Activated CD8-positive, alpha-beta memory T cell treated with anti-CD3 and anti-CD28 coated beads for 24 hours (primary cell): ENCODE measurements around the gene GNAQ.
A peak's percentile ranks its signal among the peaks of the same experiment; 100 is the strongest.

ENCODE experiments used
- DNase-seq: peaks from one replicate; pipeline ENCODE4 v3.0.0-alpha.2; 2020

GNAQ gene

DNA sequence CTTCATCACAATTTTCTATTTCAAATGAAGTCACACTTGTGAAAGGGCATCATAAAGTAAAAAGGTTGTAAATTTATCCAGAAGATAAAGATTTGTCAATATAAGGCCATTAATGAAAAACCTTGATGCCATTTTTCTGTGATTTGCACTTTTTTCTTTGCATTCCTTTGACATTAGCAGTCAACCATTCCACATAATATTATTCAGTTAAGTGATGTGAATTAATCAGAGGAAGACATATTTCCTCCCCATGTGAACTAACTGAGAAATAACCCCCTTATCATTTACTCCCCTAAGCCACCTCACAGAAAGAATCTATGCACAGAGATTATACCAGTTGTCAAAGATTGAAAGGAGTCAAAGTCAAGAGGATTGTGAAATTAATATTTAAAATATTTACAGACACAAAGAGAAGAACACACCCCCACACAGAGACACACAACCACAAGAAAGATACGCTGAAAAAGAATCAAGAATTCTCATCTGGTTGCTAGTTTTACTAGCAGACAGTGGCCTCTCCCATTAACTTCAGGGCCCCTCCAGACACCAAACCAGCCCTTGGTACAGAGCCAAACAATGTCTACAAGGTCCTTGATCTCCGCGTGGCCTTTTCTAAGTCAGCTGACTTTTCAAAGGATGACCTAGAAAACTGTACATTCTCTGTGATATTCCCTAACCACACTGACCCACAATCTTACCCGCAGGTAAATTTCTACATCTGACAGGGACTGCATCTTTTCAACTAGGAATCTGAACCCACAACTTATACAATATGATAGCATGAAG is 29.5 kb downstream of the GNAQ start:
- no peak for DNase-seq

DNA sequence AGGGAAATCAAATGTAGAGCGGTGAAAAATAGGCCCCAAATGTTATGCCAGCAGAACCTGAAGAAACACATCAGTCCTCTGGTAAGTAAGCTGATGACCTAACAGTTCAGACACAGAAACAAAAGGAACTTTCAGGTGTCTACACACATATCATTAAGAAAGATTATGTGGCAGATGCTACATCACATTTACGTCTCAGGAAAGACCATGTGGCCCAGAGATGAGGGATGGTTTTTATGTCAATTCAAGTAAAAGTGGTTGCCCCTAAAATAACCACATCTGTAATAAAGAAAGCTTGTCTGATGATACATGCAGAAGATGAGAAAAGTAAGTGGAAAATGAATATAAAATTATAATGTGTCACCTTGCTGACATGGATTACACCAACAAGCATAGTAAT is 31.4 kb downstream of the GNAQ start:
- DNase-seq: no peak

DNA sequence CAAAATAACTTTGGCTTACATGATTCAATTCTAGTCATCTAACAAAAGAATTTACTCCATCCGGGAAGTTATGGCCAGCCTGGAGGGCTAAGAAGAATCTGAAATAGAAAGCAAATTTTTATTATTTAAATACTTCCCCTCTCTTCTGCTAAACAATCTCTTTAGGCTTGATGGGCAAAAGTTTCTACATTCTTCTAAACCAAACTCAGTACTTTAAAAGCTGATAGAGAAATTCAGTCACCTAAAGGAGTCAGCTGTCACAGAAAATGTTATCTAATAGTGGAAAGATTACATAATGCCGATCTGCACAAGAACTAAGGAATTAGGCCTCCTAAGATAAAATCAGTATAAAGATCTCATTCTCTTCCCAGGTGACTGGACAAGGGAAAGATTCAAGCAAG is 32.4 kb downstream of the GNAQ start:
- DNase-seq: no peak

DNA sequence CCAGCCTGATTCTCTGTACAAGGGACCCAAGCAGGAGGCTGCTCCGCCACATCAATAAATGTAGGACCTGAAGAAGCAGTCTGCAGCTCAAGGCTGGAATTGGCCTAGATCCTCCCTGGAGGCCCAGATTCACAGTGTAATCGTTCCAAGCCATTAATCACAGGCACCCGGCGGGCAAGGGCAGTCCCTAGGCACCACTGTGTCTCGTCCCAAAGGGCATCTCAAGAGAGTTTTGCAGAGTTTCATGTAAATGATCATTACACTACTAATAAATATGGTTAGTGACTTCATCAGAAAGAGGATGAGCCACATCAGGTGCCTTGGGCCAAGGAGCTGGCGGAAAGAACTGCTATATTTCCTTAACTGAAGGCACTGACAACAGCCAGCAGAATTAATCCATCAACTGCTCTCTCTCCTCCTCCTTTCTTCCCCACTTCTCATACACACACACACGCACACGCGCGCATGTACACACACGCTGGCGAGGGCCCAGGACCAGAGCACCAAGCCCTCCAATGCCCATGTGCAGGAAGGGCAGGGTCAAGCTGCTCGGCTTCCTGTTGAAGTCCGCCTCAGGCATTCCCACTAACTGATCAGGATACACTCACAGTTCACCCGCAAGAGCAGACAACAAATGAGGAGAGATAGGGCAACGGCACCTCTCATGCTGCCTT is 33.9 kb downstream of the GNAQ start:
- DNase-seq: no peak

DNA sequence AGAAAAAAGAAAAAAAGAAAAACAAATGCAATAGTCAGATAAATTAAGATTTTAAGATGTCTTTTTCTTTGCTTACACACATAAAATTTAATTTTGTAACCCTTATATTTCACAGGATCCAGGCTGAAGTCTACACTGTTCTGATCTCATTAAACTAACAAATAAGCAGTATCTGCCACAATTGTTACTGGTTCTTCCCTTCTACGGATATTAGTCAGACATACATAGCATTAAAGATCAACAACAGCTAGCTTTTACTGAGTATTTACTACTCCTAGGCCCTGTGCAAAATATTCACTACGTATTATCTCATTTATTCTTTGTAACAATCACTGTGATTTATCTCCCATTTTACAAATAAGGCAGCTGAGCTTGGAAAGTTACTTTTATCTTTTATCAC is 34.9 kb downstream of the GNAQ start:
- no peak for DNase-seq

DNA sequence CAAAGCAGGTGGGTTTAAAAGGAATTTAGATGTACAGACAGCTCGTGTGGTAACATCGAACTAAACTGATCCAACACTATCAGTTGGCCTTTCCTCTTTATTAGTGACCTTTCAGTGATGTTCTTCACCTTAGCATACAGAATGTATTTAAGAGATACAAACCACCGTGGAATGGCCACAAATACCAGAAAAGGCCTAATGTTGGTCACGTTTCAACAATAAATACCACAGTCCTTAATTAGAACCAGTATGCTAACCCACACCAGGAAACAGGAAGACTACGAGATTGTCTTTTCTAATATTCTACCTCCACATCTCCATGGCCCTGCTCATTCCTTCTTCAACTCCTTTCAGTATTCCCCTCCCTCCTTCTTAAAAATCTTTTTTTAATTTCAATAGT is 40.4 kb downstream of the GNAQ start:
- DNase-seq: no peak

DNA sequence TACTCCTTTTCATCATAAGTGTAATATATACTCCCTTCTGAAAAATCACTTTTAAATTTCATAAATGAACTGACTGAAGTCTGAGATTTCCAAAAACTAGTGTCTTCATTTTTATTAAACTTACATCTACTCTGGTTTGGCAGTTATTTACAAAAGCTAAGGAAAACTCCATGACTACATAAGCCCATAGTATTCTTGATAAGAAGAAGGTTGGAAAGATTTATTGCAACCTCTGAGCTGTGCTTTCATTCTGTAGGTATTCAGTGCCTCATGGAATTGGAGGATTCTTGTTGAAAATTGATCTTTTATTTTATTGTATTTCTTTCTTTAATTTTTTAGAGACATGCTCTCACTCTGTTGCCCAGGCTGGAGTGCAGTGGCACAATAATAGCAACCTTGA is 41.7 kb downstream of the GNAQ start:
- no peak for DNase-seq

DNA sequence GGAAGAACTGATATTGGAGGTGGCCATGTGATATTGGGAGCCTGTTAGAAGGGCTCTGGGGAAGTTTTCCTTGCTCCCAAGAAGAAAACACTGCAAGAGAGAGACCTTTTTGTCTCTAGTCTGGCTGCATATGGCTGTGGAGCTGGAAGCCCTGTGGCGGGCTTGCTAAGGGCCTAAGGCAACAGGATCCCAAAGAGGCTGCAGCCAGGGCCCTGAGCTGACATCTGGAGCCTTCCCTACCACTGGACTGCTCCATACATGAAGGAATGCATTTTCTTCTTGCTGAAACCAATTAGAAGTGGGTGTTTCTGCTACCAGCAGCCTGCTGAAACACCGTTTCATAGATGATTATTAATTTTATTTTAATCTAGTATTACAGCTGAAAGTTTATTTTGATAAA is 42.2 kb downstream of the GNAQ start:
- no peak for DNase-seq

DNA sequence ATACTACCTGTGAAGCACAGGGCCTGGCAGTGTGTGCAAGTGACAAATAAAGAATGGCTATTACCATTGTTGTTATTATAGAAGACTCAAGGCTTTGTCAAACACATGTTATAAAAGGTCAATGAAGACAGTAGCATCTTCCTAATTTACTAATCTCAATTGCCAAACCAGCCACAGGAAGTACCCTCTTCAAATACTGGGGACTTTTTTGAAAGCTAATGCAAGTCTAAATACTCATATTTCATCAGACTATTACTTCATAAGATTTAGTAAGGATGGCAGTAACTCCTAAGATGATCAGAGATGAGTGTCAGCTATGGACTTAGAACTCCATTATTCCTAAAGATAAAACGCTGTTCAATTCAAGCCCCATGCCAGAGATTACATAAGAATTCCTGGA is 43.0 kb downstream of the GNAQ start:
- DNase-seq: no peak

DNA sequence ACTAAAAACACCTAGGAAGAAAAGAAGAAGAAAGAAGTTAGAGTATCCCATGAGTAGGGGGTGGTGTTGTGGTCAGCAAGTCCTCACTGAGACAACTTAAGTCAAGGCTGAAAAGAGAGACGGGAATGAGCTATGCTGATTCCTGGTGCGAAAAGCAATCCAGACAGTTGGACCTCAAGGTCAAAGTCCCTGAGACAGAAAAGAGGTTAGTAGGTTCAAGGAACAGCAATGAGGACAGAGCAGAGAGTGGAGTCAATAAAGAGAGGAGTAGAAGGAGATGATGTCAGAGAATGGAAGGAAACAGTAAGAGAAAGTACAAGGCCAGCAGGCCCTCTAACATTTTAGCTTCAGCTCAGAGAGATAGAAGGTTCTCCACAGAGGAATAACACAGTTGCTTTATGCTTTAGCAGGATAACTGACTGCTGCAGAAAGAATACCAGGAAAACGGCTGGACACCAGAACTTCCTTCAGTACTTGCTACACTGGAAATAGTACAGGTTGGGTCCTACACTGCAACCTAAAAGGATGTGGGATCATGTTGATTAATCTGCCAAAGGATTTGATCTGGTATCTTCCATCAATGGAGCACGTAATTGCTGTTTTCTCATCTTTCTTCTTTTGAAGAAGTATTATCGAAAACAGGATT is 43.6 kb downstream of the GNAQ start:
- DNase-seq: no peak

DNA sequence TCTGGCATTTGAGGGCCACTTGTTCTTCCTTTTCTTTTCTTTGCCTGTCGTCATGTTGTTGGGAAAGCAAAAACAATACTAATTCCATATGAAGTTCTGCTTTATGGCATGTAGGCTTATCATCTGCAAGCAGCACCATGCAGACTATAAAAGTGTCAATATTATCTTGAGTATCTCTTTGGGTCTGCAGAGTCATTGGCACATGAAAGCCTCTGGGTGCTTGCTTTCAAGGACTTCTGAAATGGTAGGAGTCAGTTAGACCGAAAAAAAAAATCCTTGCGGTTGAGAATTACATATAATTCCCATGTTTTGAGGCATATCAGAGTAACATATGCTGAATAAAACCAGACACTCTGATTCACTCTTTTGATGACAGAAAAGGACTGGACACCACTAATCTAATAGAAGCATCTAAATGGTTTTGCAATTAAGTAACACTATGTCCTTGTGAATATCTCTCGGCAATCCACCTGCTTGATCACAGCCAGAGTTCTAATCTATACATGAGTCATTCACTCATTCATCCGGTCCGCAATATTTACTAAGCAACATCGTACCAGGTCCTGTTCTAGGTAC is 44.4 kb downstream of the GNAQ start:
- no peak for DNase-seq

DNA sequence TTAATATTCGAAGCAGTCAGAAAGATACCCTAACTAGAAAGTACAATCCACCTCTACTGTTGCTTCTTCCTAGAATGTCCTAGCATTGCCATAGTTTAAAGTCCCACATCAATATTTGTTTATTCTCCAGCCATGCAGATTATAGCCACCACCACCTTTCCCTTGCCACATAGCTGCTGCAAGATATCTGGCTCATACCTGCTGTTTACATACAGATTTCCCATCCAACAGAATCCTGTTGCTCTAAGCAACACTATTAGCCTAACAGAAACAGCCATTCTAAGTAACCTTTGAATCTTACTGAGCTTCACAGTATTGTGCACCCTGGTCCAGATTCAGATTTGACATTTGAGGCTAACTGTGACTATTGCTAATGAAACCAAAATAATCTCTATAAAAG is 45.6 kb downstream of the GNAQ start:
- no peak for DNase-seq

DNA sequence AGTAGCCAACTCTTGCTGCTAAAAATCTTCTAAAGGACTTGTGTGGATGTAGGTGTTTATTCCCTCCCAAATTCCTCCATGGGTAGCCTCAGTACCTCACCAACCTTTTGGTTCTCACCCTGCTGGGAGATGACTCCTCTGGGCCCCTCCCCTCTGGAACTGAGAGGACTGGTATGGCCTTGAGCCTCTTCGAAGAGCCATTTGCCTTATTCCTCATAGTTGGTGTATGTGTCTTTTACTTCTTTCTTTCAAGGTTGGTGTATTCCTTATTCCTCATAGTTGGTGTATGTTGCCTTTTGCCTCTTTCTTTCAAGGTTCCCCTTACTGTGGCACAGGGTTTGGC is 48.3 kb downstream of the GNAQ start:
- no peak for DNase-seq

DNA sequence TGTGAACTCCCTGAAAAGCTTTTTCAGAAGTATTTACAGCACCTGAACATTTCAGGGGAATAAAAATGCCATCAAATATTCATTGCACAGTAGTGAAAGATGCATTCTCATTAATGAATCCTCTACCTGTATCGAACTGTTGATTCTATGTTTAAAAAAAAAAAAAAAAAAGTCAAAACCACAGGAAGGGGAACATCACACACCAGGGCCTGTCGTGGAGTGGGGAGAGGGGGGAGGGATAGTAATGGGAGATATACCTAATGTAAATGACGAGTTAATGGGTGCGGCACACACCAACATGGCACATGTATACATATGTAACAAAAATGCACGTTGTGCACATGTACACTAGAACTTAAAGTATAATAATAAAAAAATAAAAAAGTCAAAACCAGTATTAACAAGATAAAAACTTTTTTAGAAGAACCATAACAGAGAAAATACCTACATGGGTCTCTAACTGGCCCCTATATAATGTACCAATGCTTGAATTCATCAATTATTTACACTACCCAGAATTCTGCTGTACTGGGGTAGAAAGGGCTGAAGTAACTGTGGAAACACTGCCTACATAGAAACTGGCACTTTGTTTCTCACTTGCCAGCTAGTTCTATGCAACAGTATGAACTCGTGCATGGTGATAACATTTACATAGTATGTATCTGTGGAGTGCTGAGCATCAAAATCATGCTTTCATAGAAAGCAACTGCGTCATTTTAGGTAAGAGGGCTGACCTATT is 48.9 kb downstream of the GNAQ start:
- no peak for DNase-seq

DNA sequence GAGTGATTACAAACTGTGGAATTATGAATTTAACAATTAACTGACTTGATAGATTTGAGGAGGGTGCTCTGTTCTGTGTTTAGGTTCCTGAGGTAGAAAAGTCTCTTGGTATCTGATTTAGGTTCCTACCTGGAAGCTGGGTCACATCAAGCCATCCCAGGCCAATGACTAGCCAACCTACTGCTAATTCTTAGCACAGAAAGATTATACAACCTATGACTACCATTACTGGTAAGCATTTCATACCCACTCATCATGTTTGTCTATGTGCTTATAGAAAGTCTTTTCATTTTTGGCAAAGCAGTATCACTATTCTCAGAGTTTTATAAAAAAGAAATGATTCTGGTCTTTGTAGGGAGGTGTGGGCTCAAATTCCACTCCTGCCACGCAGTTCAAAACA is 49.7 kb downstream of the GNAQ start:
- DNase-seq: no peak

DNA sequence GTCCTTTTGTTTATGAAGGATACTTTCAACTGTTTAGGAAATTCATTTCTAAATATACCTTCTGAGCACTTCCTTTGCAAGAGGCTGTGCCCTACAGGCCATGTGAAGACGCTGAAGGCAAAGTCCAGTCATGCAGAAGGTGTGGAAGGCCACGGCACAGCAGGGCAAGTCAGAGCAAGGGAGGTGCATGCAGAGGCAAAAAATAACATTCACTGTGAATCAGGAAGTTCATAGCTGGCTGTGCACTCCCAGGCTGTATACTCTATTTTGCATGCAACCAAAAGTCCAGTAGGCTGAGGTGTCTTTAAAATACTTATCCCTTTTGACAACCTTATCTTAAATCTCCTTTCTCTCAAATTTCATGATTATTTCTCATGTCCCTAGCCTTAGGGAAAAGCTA is 50.3 kb downstream of the GNAQ start:
- DNase-seq: no peak

DNA sequence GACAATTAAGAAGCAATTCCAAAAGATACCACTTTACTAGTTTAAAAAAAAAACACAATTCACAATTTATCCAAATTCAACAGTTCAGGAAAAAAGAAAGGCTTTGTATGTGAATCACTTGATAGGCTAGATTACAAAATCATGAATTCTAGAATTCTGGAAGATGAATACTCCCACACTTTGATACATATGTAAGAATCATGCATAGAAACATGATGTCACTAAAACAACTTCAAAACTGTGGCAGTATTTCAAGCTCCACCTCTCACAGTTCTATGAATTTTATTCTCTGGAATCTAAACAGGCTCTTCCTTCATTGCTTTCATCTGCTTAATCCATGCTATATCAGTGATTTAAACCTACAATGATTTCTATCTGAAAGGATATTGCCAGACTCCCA is 51.0 kb downstream of the GNAQ start:
- no peak for DNase-seq

DNA sequence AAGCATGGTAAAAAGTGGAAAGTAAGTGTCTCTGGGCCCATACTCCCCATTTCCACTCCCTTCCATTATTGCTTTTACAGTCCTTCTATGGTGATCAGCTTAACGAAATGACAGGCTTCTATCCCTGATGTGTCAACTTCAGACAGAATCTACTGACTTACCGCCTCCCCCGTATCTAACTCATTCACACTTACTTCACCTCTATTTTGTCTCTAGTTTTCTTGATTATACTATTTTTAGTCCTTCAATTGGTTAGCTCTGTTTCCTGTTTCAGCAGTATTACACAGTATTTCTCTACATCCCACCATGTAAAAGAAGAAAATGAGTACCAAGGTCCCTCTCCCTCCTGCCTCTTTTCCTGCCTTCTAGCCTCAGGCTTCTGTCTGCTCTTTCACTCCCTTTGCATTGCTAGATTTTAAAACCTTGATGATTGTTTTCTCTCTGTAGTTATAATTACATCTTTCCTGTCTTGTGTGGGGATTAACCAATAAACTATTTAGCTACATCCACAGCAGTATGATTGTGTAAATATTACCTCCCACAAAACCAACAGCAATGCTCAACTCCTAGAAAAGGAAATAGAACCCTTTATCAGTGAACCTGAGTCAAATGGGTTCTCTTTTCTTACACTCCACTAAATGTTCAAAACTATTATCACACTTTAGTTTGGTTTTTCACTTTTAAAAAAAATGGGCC is 53.4 kb downstream of the GNAQ start:
- no peak for DNase-seq

DNA sequence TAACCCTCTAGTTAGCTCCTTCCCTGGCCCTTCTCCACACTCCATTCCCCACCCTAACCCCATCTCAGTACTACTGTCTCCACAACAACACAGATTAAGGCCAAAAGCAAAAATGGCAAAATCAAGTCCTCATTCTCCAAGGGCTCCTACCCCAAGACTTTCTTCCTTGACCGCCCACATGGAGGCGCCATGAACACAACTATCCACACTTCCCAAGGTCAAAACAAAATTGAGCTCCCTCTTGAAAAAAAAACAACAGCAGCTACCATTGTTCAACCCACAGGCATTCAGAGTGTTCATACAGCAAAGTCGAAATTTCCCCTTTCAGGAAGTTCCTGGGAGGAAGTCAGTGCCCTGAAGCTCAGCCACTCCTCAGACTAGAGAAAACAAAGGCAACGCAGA is 54.4 kb downstream of the GNAQ start:
- DNase-seq: peak; percentile 62

DNA sequence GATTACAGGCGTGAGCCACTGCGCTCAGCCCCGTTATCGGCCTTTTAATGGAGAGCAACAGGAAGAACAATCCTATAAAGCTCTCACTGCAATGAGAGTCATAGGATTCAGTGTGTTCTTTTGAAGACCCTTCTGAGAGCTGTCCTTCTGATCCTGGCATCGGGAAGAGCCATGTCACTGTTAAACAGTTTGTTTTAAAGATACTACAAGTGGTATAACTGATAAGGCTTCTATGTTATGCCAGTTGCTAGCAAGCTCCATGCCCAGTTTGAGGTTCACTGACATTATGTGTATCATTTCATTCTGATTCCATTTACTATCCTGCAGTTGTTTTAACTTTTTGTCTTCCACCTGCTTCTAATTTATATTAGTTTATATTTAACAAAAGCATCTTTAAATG is 55.8 kb downstream of the GNAQ start:
- no peak for DNase-seq

DNA sequence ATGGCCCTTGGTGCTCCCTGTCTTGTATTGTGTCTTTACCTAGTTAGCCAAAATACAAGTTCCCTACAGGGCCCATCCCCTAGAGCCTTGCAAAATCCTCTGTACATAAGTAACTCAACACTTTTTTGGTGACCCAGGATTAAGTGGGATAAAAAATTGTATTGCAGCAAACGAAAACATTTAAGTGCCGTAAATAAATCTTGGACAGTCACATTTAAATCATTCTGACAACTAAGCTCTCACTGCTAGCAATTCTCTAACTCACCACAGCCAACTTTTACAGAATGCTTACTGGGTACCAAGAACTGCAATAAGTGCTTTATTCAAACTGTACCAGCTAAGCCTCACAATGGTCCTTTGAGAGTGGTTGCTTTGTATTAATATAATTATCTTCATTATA is 56.6 kb downstream of the GNAQ start:
- no peak for DNase-seq

DNA sequence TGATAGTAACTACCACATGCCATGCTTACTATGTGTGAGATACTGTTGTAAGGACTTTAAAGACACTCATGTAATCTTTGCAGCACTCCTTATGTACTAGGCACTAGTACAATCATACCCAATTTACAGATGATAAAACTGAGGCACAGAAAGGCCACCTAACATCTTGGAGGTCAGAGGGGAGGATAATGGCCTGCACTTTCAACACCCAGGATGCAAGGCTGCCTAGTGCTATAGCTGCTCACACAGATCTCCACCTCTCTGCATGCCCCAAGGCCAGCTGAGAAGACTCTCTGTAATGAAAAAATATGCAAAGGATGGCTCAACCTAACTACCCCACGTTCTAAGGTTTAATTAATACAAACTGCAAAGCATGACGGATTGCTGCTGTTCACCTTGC is 57.2 kb downstream of the GNAQ start:
- DNase-seq: no peak

DNA sequence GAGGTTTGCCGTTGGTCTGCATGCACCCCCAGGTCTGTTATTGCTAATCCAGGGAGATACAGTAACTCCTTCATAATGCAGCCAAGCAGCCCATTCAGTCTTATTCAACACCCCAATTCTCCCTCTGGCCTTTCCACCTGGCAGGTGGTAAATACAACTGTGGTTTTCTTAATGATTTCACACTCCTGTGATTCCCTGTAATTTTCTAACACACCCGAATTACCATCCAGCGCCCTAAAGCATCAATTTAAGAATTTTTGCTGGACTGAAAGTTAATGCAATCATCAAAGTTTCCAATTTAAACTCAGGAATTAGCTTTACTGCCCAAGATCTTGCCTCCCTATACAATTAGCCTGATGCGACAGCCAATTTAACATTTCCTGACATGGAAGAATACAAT is 62.5 kb downstream of the GNAQ start:
- DNase-seq: no peak
